Lower leg skin (tissue), 4 donors: ENCODE data around the gene SGIP1. TPM values are rescaled to one million over a fixed set of nuclear protein-coding genes. Genes with fewer than 3 reads are reported as not detected.

ENCODE experiments used
- DNase-seq, 2 donors: peaks; one replicate each; pipeline ENCODE4 v3.0.0-alpha.2; 2019; ENCODE audit warnings: low spot score in 2 of 2
- H3K4me3 ChIP-seq: fragments of 200-600 bp; sonication (generic); 2 replicates; pipeline ENCODE4 v1.5.1; 2017; ENCODE audit warnings: mild to moderate bottlenecking, low read depth; ENCODE audit not compliant: poor library complexity, severe bottlenecking
- CTCF ChIP-seq, 3 donors: fragments of 450-650 bp; IDR thresholded peaks; one replicate each; pipeline ENCODE4 v1.5.1; 2016; ENCODE audit warnings: antibody characterized with exemption in 3 of 3, mild to moderate bottlenecking in 3 of 3, moderate library complexity in 2 of 3
- POLR2A ChIP-seq, 2 donors: fragments of 450-650 bp; IDR thresholded peaks; one replicate each; pipeline ENCODE4 v1.6.1; 2016 to 2017; ENCODE audit warnings: antibody characterized with exemption in 2 of 2, mild to moderate bottlenecking in 1 of 2, moderate library complexity in 1 of 2
- WGBS, 2 donors: methylation state at CpG; one replicate each; pipeline ENCODE4 v1.1.5; 2018; 5-methylcytosine and 5-hydroxymethylcytosine counted together
- intact Hi-C: fragments of 100-400 bp; cut with DNase I; formaldehyde crosslinking; loops from one replicate; pipeline ENCODE4 v1.15.0; 2023; ENCODE audit warnings: low total_unique reads
- total RNA-seq, 4 donors: library from RNA; depleted of rRNA; stranded (reverse); fragments of >200 nt; gene quantifications; one replicate each; pipeline ENCODE4 v1.1.0, GENCODE V29; 2016

The SGIP1 gene
- total RNA-seq, 4 donors from 2014 or later, result 0.39 to 7.0 (median 2.4) TPM

GRCh38 chr1:66613187-66613586, 79.2 kb downstream of the SGIP1 start:
- H3K4me3 ChIP-seq, result no peak overlapping the region
- intact Hi-C loops, result no loop called here
- no peak for DNase-seq
- WGBS, 2 donors, result 88% methylated on average over 4 of the region's 4 CpGs
- TF ChIP-seq POLR2A (IDR thresholded peaks at IDR 0.05) (no peak), CTCF (IDR thresholded peaks at IDR 0.05) (no peak)

GRCh38 chr1:66617362-66618184, 83.6 kb downstream of the SGIP1 start:
- DNase-seq, result no peak
- no peak overlapping the region for H3K4me3 ChIP-seq
- 54 to 72% methylated on average over 4 of the region's 4 CpGs for WGBS, 2 donors
- TF ChIP-seq POLR2A (IDR thresholded peaks at IDR 0.05) (no peak), CTCF (IDR thresholded peaks at IDR 0.05) (no peak)
- intact Hi-C loops, result no loop called here

- DNase-seq, result no peak
- TF ChIP-seq CTCF (IDR thresholded peaks at IDR 0.05) (no peak), POLR2A (IDR thresholded peaks at IDR 0.05) (no peak)
- intact Hi-C loops, result no loop called here
- no peak overlapping the region for H3K4me3 ChIP-seq
Measured at GRCh38 chr1:66618390-66618789, 84.4 kb downstream of the SGIP1 start.

GRCh38 chr1:66623812-66624211, 89.9 kb downstream of the SGIP1 start:
- intact Hi-C loops, result no loop called here
- H3K4me3 ChIP-seq, result no peak overlapping the region
- TF ChIP-seq POLR2A (IDR thresholded peaks at IDR 0.05) (no peak), CTCF (IDR thresholded peaks at IDR 0.05) (no peak)
- WGBS, 2 donors, result 43 to 76% methylated on average over 1 of the region's 1 CpG
- DNase-seq, result no peak

GRCh38 chr1:66624412-66625060, 90.6 kb downstream of the SGIP1 start:
- 67 to 81% methylated on average over 1 of the region's 1 CpG for WGBS, 2 donors
- H3K4me3 ChIP-seq, result no peak overlapping the region
- intact Hi-C loops, result no loop called here
- TF ChIP-seq CTCF (IDR thresholded peaks at IDR 0.05), result no peak
- no peak for TF ChIP-seq POLR2A (IDR thresholded peaks at IDR 0.05)
- no peak for DNase-seq
